ENCODE measurements around the gene NME7.

DNA sequence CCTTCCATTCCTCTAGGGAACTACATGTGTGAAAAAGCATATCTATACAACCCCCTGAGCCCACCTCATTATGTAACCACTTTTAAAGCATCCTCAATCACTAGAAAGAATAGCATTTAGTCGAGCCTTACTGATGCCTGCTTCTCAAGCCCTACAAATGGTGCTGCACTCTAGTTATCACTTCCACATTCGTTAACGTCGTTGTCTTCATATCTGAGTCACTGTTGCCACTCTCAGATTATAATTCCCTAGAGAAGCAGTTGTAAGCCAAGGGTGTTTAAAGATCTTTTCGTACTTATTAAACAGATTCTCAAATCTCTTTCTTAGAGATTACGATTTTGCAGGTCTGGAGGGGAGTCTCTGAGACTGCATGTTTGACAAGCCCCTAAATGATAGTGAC, 244.6 kb downstream of the NME7 start:
- TF ChIP-seq, protein P1, sequence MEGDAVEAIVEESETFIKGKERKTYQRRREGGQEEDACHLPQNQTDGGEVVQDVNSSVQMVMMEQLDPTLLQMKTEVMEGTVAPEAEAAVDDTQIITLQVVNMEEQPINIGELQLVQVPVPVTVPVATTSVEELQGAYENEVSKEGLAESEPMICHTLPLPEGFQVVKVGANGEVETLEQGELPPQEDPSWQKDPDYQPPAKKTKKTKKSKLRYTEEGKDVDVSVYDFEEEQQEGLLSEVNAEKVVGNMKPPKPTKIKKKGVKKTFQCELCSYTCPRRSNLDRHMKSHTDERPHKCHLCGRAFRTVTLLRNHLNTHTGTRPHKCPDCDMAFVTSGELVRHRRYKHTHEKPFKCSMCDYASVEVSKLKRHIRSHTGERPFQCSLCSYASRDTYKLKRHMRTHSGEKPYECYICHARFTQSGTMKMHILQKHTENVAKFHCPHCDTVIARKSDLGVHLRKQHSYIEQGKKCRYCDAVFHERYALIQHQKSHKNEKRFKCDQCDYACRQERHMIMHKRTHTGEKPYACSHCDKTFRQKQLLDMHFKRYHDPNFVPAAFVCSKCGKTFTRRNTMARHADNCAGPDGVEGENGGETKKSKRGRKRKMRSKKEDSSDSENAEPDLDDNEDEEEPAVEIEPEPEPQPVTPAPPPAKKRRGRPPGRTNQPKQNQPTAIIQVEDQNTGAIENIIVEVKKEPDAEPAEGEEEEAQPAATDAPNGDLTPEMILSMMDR (IDR thresholded peaks at IDR 0.05) = no peak
- TF ChIP-seq POLR2A (IDR thresholded peaks at IDR 0.05) (no peak), POLR2AphosphoS5 (IDR thresholded peaks at IDR 0.05) (no peak)
